Superior temporal gyrus (tissue), 1 donor: Measurements from ENCODE around the gene BRICD5.
"Not testable (repeated sequence)": the region's sequence is repeated elsewhere in the genome, so short reads cannot be mapped to it uniquely, and the experiment has no call there.

Source experiments
- DNase-seq: peaks from one replicate; pipeline ENCODE4 v3.0.0-alpha.2; 2016; ENCODE audit errors: extremely low spot score

Gene BRICD5

GRCh38 chr16:2223221-2223941 lies 12.7 kb upstream of the BRICD5 start, which contains the start of gene E4F1:
E4F1 (plus strand) TSS chr16:2223591; CDS start chr16:2223614, 23 bp downstream.
- DNase-seq: peak; percentile 97

- DNase-seq: no peak
Measured at GRCh38 chr16:2216330-2216729, 5.7 kb upstream of the BRICD5 start.

DNA sequence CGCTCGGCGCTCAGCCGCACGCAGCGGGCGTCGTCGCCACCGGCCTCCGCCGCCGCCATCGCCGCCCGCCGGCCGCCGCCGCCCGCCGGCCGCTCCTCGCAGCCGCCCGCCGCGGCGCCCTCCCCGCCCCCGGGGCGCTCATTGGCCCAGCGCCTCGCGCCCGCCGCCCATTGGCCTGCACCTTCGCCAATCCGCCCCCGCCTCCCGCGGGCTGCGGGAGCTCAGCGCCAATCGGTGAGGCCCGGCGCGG lies 4.0 kb upstream of the BRICD5 start, which contains the start of gene PGP:
TSS of gene PGP (minus strand) at position 122 of the 250 bp plus-strand sequence. CDS start at position 59, 63 bp downstream.
- no peak for DNase-seq

- peak; percentile 12 for DNase-seq
Measured at GRCh38 chr16:2213817-2214718, 3.4 kb upstream of the BRICD5 start.

DNA sequence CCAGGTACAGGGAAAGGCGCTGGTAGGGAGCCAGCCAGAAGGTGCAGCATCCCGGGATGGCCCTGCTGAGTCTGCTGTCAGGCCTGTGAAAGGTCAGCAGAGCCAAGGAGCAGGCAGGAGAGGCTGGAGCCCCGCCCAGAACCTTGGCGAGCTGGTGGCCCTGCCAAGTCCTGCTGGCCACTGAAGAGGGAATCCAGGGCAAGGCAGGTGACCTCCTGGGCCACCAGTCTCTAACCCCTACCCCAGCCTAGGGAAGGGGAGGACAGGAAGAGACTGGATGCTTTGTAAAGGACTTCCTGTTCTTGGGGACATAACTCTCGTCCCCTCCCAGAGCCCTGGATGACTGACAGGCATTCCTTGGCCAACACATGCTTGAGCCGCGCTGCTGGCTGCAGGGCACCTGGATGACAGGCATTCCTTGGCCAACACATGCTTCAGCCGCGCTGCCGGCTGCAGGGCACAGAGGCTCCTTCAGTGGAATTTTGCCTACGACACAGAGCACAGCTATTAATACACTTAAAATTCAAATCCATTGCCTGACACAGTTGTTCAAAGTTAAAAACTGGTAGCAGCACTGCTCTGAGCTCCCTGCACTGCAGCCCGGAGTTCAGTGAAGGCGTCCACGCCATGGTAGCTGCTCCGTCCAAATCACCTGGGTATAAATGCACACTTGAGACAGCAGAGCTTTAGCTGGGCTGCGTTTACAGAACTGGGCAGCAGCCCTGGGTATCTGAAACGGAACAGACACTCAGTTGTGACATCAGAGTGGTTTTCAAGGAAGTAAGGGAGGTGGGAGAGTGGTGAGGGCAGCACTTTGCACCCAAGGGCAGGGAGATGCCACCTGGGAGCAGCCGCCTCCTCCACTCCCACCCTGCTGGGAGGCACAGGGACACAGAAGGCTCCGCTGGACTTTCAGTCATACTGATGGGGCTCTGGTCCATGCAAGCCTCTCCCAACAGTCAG lies 2.0 kb upstream of the BRICD5 start:
- no peak for DNase-seq

GRCh38 chr16:2211923-2212347 lies 1.3 kb upstream of the BRICD5 start:
- no peak for DNase-seq

- no peak for DNase-seq
Measured at GRCh38 chr16:2210009-2210332, 692 bp downstream of the BRICD5 start.

DNA sequence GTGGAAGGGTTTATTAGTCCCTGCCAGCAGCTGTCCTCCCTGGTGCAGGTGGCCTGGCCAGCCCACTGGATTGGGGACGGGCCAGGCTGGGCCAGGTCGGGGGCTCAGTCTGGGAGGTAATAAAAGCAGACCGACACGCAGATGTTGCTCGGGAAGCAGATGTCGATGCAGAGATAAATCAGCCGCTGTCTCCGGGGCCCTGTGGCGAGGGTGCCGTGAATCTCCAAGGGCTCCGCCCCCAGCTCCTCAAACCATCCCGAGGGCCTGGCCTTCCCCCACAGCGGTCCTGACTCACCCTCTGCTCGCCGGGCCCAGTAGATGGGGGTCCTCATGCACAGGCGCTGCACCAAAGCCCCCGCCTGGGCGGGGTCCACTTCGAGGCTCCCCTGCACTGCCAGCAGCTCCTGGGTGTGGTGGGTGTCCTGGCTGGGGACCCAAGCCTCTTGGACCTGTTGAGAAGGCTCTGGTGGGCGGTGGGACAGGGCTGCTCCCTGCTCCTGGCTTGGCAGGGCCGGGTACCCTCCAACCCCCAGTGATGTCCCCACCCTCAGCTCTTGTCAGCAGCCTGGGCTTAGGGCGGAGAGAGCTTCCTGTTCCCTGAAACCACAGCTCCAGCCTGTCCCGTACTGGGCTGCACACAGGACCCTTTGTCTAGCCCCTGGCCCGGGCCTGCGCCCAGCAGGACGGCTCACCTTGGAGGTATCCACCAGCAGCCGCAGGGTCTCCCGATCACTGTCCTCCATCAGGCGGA lies 1.2 kb downstream of the BRICD5 start:
- DNase-seq: no peak

- DNase-seq: no peak
Measured at GRCh38 chr16:2208772-2209171, 1.9 kb downstream of the BRICD5 start.

GRCh38 chr16:2208308-2208707 lies 2.4 kb downstream of the BRICD5 start:
- DNase-seq: no peak

DNA sequence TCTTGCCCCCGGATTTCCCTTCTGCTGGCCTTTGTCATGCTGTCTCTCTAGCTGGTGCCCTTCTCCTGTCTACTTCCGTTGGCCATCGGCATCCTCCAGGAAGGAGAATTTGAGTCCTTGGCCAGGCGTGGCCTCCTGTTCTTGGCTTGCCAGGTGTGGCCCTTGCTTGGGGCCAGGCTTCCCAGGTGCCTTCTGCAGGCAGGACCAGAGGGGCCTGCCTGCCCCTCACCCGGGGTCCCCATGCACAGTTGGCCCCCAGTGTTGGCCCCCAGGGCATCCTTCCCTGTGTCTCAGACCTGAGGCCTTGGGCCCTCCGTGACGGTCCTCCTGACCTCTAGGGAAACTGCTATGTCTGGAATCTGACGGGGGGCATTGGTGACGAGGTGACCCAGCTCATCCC lies 2.8 kb downstream of the BRICD5 start:
- DNase-seq: no peak

GRCh38 chr16:2206780-2207433 lies 3.8 kb downstream of the BRICD5 start:
- DNase-seq: no peak

DNA sequence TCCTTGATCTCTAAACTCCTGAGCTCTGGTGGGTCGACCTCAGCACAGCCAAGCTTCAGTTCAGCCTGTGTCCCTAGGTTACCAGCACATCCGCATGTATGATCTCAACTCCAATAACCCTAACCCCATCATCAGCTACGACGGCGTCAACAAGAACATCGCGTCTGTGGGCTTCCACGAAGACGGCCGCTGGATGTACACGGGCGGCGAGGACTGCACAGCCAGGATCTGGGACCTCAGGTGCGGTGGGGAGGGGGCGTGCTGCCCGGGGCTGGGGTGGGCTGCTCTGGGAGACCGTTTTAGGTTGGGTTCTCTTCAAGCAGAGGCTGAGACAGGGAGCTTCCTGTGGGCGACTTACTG lies 4.3 kb downstream of the BRICD5 start:
- DNase-seq: no peak

DNA sequence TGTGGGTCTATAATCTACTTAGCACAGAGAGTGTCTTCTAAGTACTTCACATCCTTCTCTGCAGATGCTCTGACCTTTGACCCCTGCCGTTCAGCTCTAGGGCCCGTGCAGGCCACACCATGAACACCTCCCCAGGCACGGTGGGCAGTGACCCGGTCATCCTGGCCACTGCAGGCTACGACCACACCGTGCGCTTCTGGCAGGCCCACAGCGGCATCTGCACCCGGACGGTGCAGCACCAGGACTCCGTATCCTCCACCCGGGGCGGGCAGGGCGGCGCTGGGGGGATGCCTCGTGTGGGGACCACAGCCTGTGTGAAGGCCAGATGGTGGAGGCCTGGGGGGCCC lies 4.7 kb downstream of the BRICD5 start:
- DNase-seq: no peak

DNA sequence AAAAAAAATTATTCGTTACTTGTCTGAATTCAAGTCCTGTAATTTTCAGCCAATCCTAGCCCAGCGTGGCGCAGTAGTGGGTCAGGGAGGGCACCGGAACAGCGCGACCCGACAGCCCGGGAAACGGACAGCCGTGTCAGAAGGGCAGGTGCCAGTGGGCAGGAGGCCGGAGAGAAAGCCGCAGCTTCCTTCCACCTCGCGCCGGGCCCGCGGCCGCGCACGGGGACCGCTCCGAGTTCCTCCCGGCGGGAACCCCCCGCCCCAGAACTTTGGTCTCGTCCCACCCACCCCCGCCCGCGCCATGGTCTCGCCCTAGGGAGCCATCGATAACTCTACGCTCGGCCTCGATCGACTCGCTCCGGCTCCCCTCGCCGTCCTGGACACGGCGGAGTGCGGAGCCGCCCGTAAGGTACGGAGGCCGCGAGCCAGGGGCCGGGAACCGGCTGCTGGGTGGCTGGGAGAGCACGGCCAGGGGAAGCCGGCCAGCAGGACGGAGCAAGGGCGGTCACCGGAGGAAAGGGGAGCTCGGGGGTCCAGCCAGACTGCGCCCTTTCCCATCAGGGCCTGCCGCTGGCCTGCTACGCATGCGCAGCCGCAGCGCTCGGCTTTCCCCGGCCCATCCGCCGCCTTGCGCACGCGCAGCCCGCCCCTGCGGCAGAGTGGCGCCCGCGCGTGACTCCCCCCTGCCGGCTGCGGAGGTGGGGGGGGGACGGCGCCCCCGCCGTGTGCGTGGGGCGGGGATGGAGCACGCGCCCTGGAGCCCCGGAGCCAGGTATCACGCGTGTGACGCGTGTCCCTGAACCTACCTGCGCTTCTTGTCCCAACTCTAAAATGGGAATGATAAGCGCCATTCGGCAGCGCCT lies 5.3 kb downstream of the BRICD5 start, which contains the start of gene MLST8:
TSS of gene MLST8 (plus strand) at position 351 of the 863 bp plus-strand sequence. CDS start 632 bp downstream, outside the sequence.
- peak; percentile 87 for DNase-seq

DNA sequence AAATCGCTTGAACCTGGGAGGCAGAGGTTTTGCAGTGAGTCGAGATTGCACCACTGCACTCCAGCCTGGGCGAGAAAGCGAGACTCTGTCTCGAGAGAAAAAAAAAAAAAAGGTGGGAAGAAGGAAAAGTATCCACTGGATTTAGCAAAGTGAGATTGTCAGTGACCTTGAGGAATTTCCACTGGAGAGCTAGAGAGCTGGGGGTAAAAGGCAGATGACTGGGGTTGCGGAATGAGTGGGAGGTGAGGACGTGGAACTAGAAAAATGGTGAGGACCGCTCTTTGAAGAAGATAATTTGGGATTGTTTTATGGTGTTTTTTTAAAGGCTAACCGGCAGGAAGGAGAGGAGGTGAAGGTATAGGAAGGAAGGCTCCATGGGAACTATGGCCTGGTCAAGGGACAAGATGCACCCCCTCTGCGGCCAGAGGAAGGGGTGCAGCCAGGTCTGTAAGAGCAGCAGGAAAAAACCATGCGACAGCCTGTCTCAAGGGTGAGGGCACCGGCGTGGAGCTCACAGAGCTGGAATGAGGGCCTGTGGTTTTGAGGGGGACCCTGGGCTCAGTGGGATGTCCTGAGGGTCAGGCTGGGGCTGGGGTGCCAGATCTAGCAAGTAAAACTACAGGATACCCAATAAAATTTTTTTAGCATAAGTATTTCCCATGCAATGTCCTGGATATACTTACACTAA lies 6.1 kb downstream of the BRICD5 start:
- DNase-seq: no peak

DNA sequence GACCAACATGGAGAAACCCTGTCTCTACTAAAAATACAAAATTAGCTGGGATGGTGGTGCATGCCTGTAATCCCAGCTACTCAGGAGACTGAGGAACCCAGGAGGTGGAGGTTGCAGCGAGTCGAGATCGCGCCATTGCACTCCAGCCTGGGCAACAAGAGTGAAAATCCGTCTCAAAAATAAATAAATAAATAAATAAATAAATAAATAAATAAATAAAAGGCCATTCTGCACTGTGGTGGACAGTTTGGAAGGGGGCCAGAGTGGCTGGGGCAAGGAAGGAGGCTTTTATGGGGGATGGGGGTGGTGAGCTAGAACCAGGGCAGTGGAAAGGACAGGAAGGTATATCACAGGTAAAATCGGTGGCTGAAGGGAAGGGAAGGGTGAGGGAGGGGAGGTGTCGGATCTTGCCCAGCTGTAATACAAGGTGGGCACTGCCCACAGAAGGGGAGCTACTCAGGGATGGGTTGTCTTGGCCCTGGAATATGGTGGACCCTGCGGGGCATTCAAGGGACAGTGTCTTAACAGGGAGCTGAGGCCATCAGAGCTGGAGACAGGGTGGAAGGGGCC lies 7.5 kb downstream of the BRICD5 start:
- DNase-seq: not testable (repeated sequence)

- DNase-seq: no peak
Measured at GRCh38 chr16:2200313-2200712, 10.3 kb downstream of the BRICD5 start.

DNA sequence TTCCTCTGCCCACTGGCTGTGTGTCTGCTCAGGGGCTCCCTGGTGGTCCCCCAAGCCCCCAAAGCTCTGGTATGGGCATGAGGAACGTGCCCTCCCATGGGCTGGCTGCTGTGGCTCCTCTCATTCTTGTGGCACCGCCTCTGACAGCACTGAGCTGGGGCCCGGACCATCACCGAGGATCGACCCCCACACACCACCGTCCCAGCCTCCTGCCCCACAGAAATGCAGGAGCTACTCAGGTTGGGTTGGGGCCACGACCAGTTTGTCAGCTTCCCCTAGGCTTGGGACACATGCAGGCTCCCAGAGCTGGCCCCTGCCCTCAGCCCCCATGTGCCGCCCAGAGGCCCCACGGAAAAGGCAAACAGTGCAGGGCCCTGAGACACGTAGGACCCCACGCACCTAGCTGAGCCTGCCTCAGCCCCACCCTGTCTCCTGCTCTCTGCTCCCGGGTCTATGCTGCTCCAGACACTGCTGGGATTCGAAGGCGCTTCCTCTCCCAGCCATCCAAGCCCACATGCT lies 11.0 kb downstream of the BRICD5 start:
- no peak for DNase-seq
